PC-3 (cell line): ENCODE data around the gene YEATS4. TPM values are rescaled to one million over a fixed set of nuclear protein-coding genes. Genes with fewer than 3 reads are reported as not detected.

Experiments used
- ATAC-seq: fragments of 200-7000 bp; cut with Tn5 transposase; 2 replicates; pipeline ENCODE4 v1.9.1; 2020; ENCODE audit warnings: mild to moderate bottlenecking, moderate library complexity
- BruUV-seq: library from RNA; stranded (reverse); fragments of 400-500 nt; replicated peaks from 2 replicates; lab custom pipeline; 2021; lab: Mats Ljungman, UMichigan
- CTCF ChIA-PET: fragments of 300-600 bp; sonication (Branson Sonifier 250); formaldehyde crosslinking; loops from one replicate; lab custom pipeline; 2022; ENCODE audit warnings: antibody characterized with exemption; lab: Charles Lee
- POLR2A ChIA-PET: fragments of 300-600 bp; sonication (Branson Sonifier 250); formaldehyde crosslinking; loops from one replicate; lab custom pipeline; 2022; ENCODE audit warnings: antibody characterized with exemption; ENCODE audit not compliant: unreplicated experiment; lab: Charles Lee
- DNase-seq: peaks from one replicate; pipeline ENCODE4 v3.0.0-alpha.2; 2015
- H2AFZ ChIP-seq: fragments of 300-600 bp; sonication (generic); 2 replicates; pipeline ENCODE4 v1.6.0; 2016; ENCODE audit warnings: antibody characterized with exemption, low read length
- H3F3A ChIP-seq: fragments of 300-600 bp; sonication (generic); one replicate; pipeline ENCODE4 v1.6.0; 2017; ENCODE audit warnings: antibody characterized with exemption, low read length, control low read depth, mild to moderate bottlenecking; ENCODE audit not compliant: unreplicated experiment
- H3K27ac ChIP-seq: fragments of 300-600 bp; sonication (generic); 2 replicates; pipeline ENCODE4 v1.5.1; 2016; ENCODE audit warnings: mild to moderate bottlenecking, low read length
- H3K27me3 ChIP-seq: fragments of 300-600 bp; sonication (generic); 2 replicates; pipeline ENCODE4 v1.6.1; 2016; ENCODE audit warnings: low read length, mixed read lengths
- H3K36me3 ChIP-seq: fragments of 300-600 bp; sonication (generic); 2 replicates; pipeline ENCODE4 v1.6.1; 2016; ENCODE audit warnings: low read depth, mixed run types, low read length, mixed read lengths
- H3K4me1 ChIP-seq: fragments of 300-600 bp; sonication (generic); 2 replicates; pipeline ENCODE4 v1.5.1; 2016; ENCODE audit warnings: low read length; ENCODE audit not compliant: insufficient read depth
- H3K4me2 ChIP-seq: fragments of 300-600 bp; sonication (generic); 2 replicates; pipeline ENCODE4 v1.6.0; 2016; ENCODE audit warnings: low read length
- H3K4me3 ChIP-seq: fragments of 300-600 bp; sonication (generic); 2 replicates; pipeline ENCODE4 v1.5.1; 2016; ENCODE audit warnings: mild to moderate bottlenecking, low read length, mixed read lengths
- H3K79me2 ChIP-seq: fragments of 300-600 bp; sonication (generic); 2 replicates; pipeline ENCODE4 v1.6.1; 2017; ENCODE audit warnings: low read length, mixed read lengths
- H3K9ac ChIP-seq: fragments of 300-600 bp; sonication (generic); 2 replicates; pipeline ENCODE4 v1.6.0; 2016; ENCODE audit warnings: mild to moderate bottlenecking, low read length
- H3K9me2 ChIP-seq: fragments of 300-600 bp; sonication (generic); replicated peaks from 2 replicates; pipeline ENCODE4 v1.6.1; 2016; ENCODE audit warnings: mixed run types, low read length, mixed read lengths
- H3K9me3 ChIP-seq: fragments of 300-600 bp; sonication (generic); 2 replicates; pipeline ENCODE4 v1.6.1; 2016; ENCODE audit warnings: low read length, mixed read lengths
- H4K20me1 ChIP-seq: fragments of 300-600 bp; sonication (generic); 2 replicates; pipeline ENCODE4 v1.6.1; 2016; ENCODE audit warnings: low read length, mixed read lengths
- EZH2 ChIP-seq: fragments of 300-600 bp; sonication (generic); IDR thresholded peaks from one replicate; pipeline ENCODE4 v1.6.1; 2017; ENCODE audit warnings: antibody characterized with exemption, mild to moderate bottlenecking, low read length; ENCODE audit not compliant: unreplicated experiment
- EZH2phosphoT487 ChIP-seq: fragments of 300-600 bp; sonication (generic); IDR thresholded peaks from 2 replicates; pipeline ENCODE4 v1.6.1; 2018; ENCODE audit warnings: mild to moderate bottlenecking, antibody characterized with exemption, low read length, borderline replicate concordance
- intact Hi-C: fragments of 100-400 bp; cut with micrococcal nuclease; formaldehyde crosslinking; loops from 2 replicates; pipeline ENCODE4 v1.9.0; 2023
- total RNA-seq: library from RNA; depleted of rRNA; stranded (reverse); fragments of >200 nt; gene quantifications from 2 replicates; pipeline ENCODE4 v1.2.3, GENCODE V29; 2014
- TF ChIP-seq, protein P1 (sequence below): fragments of 300-600 bp; sonication (generic); conservative IDR thresholded peaks from 2 replicates; pipeline ENCODE4 v1.5.1; 2017; ENCODE audit warnings: antibody characterized with exemption, low read depth, mild to moderate bottlenecking, low read length

YEATS4 gene
- total RNA-seq, 1 experiment from 2014 or later, result 41.3 TPM

DNA sequence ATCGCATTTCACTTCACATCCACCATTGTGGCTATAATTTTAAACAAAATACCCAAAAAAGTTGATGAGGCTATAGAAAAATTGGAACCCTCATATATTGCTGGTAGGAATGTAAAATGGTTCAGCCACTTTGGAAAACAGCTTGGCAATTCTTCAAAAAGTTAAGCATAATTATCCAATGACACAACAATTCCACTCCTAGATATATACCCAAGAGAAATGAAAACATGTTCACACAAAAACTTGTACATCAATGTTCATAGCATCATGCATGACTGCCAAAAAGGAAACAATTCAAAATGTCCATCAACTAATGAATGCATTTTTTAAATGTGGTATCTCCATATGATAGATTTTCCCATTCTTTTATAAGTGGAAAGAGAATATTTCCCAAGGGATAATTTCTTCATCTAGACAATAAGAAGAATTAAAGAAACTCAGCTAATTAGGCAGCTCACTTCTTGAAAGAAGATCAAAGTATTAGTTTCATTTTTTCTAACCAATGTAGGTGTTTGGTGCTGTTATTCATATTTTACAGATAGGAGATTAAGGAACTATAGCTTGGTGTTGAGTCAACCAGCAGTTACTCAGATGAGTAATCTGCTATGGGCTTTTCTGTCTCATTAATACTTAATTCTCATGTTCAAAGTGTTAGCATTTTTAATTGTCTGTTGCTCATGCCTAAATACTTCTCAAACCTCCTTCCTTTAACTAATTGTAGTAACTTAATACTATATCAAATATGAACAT lies 32.8 kb downstream of the YEATS4 start:
- intact Hi-C loops, result no loop called here
- Histone ChIP-seq H3K79me2 (no peaks in the 10 kb centered on the region), H3F3A (no peaks in the 10 kb centered on the region), H3K9me3 (no peaks in the 10 kb centered on the region), H3K27ac (no peak overlapping the region), H2AFZ (no peak overlapping the region), H3K27me3 (no peaks in the 10 kb centered on the region), H3K9ac (no peak overlapping the region), H4K20me1 (no peaks in the 10 kb centered on the region), H3K36me3 (peaks cover 27% of the 10 kb centered on the region; the same call in 1 of the 2 replicates), H3K4me3 (no peak overlapping the region), H3K9me2 (no peaks in the 10 kb centered on the region), H3K4me1 (no peaks in the 10 kb centered on the region), H3K4me2 (no peak overlapping the region)
- ChIA-PET POLR2A (no interaction called here), CTCF (no interaction called here)
- DNase-seq (no peak), ATAC-seq (no peak)
- TF ChIP-seq, protein P1, sequence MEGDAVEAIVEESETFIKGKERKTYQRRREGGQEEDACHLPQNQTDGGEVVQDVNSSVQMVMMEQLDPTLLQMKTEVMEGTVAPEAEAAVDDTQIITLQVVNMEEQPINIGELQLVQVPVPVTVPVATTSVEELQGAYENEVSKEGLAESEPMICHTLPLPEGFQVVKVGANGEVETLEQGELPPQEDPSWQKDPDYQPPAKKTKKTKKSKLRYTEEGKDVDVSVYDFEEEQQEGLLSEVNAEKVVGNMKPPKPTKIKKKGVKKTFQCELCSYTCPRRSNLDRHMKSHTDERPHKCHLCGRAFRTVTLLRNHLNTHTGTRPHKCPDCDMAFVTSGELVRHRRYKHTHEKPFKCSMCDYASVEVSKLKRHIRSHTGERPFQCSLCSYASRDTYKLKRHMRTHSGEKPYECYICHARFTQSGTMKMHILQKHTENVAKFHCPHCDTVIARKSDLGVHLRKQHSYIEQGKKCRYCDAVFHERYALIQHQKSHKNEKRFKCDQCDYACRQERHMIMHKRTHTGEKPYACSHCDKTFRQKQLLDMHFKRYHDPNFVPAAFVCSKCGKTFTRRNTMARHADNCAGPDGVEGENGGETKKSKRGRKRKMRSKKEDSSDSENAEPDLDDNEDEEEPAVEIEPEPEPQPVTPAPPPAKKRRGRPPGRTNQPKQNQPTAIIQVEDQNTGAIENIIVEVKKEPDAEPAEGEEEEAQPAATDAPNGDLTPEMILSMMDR, result no peak
- no peak for TF ChIP-seq EZH2
- TF ChIP-seq EZH2phosphoT487, result no peak
- BruUV-seq, result no TSS peak

DNA sequence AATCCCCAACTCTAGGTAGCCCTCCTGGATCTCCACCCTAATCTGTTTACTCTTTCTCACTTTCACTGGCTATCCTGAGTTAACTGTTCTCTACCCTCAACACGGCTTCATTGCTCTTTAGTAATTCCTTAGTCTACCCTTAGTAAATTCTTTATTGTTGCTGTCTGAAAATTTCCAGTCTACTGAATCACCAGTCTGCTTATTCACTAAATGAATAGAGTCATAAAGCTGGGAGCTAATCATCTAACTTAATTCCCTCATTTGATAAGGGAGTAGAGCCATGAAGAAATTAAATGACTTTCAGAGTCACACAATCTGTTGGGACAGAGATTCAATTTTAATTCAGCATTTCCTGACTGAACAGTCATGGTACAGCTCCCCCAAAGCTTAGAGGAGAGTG lies 36.5 kb downstream of the YEATS4 start:
- ATAC-seq (no peak), DNase-seq (no peak)
- H3K9me3 ChIP-seq, result no peaks in the 10 kb centered on the region
- no peak overlapping the region for H3K9ac ChIP-seq
- no peak overlapping the region for H3K4me3 ChIP-seq
- TF ChIP-seq EZH2 (no peak), EZH2phosphoT487 (no peak)
- TF ChIP-seq, protein P1, result no peak
- no peaks in the 10 kb centered on the region for H3F3A ChIP-seq
- H4K20me1 ChIP-seq, result no peaks in the 10 kb centered on the region
- H3K9me2 ChIP-seq, result no peaks in the 10 kb centered on the region
- POLR2A ChIA-PET, result no interaction called here
- CTCF ChIA-PET, result no interaction called here
- H3K4me2 ChIP-seq, result no peak overlapping the region
- H3K27ac ChIP-seq, result no peak overlapping the region
- H3K4me1 ChIP-seq, result no peaks in the 10 kb centered on the region
- H3K27me3 ChIP-seq, result no peaks in the 10 kb centered on the region
- H2AFZ ChIP-seq, result no peak overlapping the region
- no TSS peak for BruUV-seq
- no peaks in the 10 kb centered on the region for H3K79me2 ChIP-seq
- H3K36me3 ChIP-seq, result peaks cover 21% of the 10 kb centered on the region; the same call in 1 of the 2 replicates
- intact Hi-C loops, result no loop called here

DNA sequence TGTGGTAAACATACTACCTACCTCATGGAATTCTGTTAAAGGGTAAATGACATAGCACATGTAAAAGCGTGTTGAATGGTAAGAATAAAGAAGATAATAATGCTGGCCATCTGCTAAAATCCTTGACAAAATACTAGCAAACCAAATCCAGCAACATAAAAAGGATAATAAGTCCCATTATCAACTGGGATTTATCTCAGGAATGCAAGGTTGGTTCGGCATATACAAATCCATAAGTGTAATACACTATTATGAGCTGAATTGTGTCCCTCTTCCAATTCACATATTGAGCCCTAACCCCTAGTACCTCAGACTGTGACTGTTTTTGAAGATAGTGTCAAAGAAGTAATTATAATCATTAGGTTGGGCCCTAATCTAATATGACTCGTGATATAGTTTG lies 37.4 kb downstream of the YEATS4 start:
- H3K4me3 ChIP-seq, result no peak overlapping the region
- H2AFZ ChIP-seq, result no peak overlapping the region
- POLR2A ChIA-PET, result no interaction called here
- no peak overlapping the region for H3K9ac ChIP-seq
- DNase-seq (no peak), ATAC-seq (no peak)
- H3K27me3 ChIP-seq, result no peaks in the 10 kb centered on the region
- no peaks in the 10 kb centered on the region for H3K9me2 ChIP-seq
- H4K20me1 ChIP-seq, result no peaks in the 10 kb centered on the region
- no peak overlapping the region for H3K27ac ChIP-seq
- H3K9me3 ChIP-seq, result no peaks in the 10 kb centered on the region
- BruUV-seq, result no TSS peak
- no peak overlapping the region for H3K4me2 ChIP-seq
- no peaks in the 10 kb centered on the region for H3K4me1 ChIP-seq
- TF ChIP-seq EZH2 (no peak), EZH2phosphoT487 (no peak)
- TF ChIP-seq, protein P1, result no peak
- H3F3A ChIP-seq, result no peaks in the 10 kb centered on the region
- intact Hi-C loops, result no loop called here
- no peaks in the 10 kb centered on the region for H3K79me2 ChIP-seq
- CTCF ChIA-PET, result no interaction called here
- peaks cover 14% of the 10 kb centered on the region; the same call in 1 of the 2 replicates for H3K36me3 ChIP-seq
